Epithelial cell of esophagus (primary cell): ENCODE data around the gene TTC7B.

ENCODE experiments used
- DNase-seq: peaks from one replicate; pipeline ENCODE4 v3.0.0; 2010; ENCODE audit warnings: low read depth
- H3K4me3 ChIP-seq: 2 replicates; pipeline ENCODE4 v1.5.1; 2011; ENCODE audit warnings: mild to moderate bottlenecking, low read length, control low read depth
- CTCF ChIP-seq: IDR thresholded peaks from 2 replicates; pipeline ENCODE4 v1.5.1; 2011; ENCODE audit warnings: low read depth, mild to moderate bottlenecking, low read length, control low read depth, inconsistent platforms; ENCODE audit not compliant: insufficient read depth; ENCODE audit errors: missing control alignments

TTC7B gene

GRCh38 chr14:90632871-90633270 is 183.4 kb downstream of the TTC7B start:
- no peak overlapping the region for H3K4me3 ChIP-seq
- TF ChIP-seq CTCF: no peak
- DNase-seq: no peak

- DNase-seq: no peak
- TF ChIP-seq CTCF: no peak
- no peak overlapping the region for H3K4me3 ChIP-seq
Observed at GRCh38 chr14:90632451-90632850, 183.8 kb downstream of the TTC7B start.

GRCh38 chr14:90630171-90630806 is 185.9 kb downstream of the TTC7B start:
- no peak overlapping the region for H3K4me3 ChIP-seq
- no peak for TF ChIP-seq CTCF
- peak; percentile 38 for DNase-seq

GRCh38 chr14:90629471-90629870 is 186.8 kb downstream of the TTC7B start:
- no peak overlapping the region for H3K4me3 ChIP-seq
- DNase-seq: peak; percentile 21
- TF ChIP-seq CTCF: no peak

- TF ChIP-seq CTCF: no peak
- no peak for DNase-seq
- H3K4me3 ChIP-seq: no peak overlapping the region
Observed at GRCh38 chr14:90628825-90629224, 187.4 kb downstream of the TTC7B start.

GRCh38 chr14:90627478-90627877 is 188.8 kb downstream of the TTC7B start:
- DNase-seq: no peak

More at GRCh38 chr14:90627478-90627877, 188.8 kb downstream of the TTC7B start:
- H3K4me3 ChIP-seq: no peak overlapping the region
- TF ChIP-seq CTCF: no peak
